Uterus (tissue), 4 donors: ENCODE results near the gene ADAMTS15. TPM values are rescaled to one million over a fixed set of nuclear protein-coding genes. Genes with fewer than 3 reads are reported as not detected.

ENCODE experiments used
- DNase-seq, 2 donors: peaks; one replicate each; pipeline ENCODE4 v3.0.0-alpha.2; 2019 to 2020
- H3K27ac ChIP-seq, 2 donors: fragments of 200-600 bp; sonication (generic); 1 replicate in 1 of 2; 2 replicates in 1 of 2; pipeline ENCODE4 v1.5.1; 2016 to 2018
- H3K27me3 ChIP-seq, 2 donors: fragments of 200-600 bp; sonication (generic); one replicate each; pipeline ENCODE4 v1.5.1; 2018 to 2019; ENCODE audit warnings: control low read depth in 1 of 2
- H3K36me3 ChIP-seq, 2 donors: fragments of 200-600 bp; sonication (generic); one replicate each; pipeline ENCODE4 v1.5.1; 2019; ENCODE audit warnings: control low read depth in 1 of 2
- H3K4me1 ChIP-seq, 2 donors: fragments of 200-600 bp; sonication (generic); one replicate each; pipeline ENCODE4 v1.5.1; 2018 to 2019; ENCODE audit warnings: control low read depth in 1 of 2
- H3K4me3 ChIP-seq, 2 donors: fragments of 200-600 bp; sonication (generic); 1 replicate in 1 of 2; 2 replicates in 1 of 2; pipeline ENCODE4 v1.5.1; 2018 to 2019; ENCODE audit warnings: mild to moderate bottlenecking in 1 of 2
- H3K9me3 ChIP-seq, 2 donors: fragments of 200-600 bp; sonication (generic); one replicate each; pipeline ENCODE4 v1.5.1; 2019; ENCODE audit warnings: control low read depth in 1 of 2
- CTCF ChIP-seq, 4 experiments: fragments of 200-600 bp in 2 of 4; fragments of 450-650 bp in 2 of 4; sonication (generic) in 2 of 4; IDR thresholded peaks; one replicate each; pipeline ENCODE4 v1.5.1; 2016 to 2019; ENCODE audit warnings: antibody characterized with exemption in 4 of 4, mild to moderate bottlenecking in 2 of 4, moderate library complexity in 1 of 4
- POLR2A ChIP-seq, 2 donors: fragments of 450-650 bp; IDR thresholded peaks; one replicate each; pipeline ENCODE4 v1.6.1; 2016; ENCODE audit warnings: antibody characterized with exemption in 2 of 2, mild to moderate bottlenecking in 1 of 2, moderate library complexity in 1 of 2
- intact Hi-C: fragments of 100-400 bp; cut with DNase I; formaldehyde crosslinking; loops from one replicate; pipeline ENCODE4 v1.15.1; 2023; ENCODE audit warnings: low total_unique reads
- total RNA-seq, 4 donors: library from RNA; depleted of rRNA in 3 of 4; stranded (reverse); fragments of >200 nt in 3 of 4; gene quantifications; one replicate each; pipeline versions ENCODE4 v1.1.0 to v1.2.4, GENCODE V29; 2014 to 2023
- donor health status: DM: yes; HTN: yes; CAD: no.

ADAMTS15 gene
- total RNA-seq, 4 donors from 2014 or later = 2.0 to 16.6 (median 6.1) TPM

DNA sequence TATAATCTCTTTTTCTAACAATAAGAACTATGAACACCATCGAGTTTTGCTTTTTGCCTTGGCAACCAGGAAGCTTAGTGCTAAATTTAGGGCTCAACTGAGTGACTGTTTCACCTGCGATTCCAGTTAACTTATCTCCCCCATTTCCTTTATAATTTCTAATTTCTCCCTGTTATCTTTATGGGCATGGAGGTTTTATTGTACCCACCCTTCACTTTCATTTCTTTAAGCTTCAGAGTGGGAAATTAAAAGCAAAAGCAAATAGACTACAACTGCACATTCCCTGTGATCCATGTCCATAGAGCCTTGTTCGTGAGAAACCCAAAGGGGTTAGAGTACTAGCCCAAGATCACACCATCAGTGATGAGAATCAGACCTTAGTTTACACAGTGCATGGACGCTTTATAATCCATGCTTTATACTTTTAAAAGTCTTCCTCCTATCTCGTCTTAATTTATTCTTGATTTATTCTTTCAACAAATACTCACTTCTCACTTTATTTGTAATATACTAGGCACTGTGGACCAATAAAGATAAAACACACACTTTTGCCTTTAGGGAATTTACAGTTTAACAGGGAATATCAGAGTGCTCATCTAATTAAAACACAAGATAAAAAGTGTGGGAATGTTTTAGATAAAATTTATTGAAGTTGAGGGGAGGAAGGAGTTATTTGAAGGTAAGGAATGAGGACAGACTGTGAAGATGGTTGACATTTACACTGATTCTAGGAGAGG lies 40.6 kb downstream of the ADAMTS15 start:
- Histone ChIP-seq H3K27ac (no peak overlapping the region), H3K4me1 (no peaks in the 10 kb centered on the region), H3K4me3 (no peak overlapping the region), H3K36me3 (no peaks in the 10 kb centered on the region), H3K27me3 (no peaks in the 10 kb centered on the region), H3K9me3 (no peaks in the 10 kb centered on the region)
- intact Hi-C loops = no loop called here
- DNase-seq = no peak
- TF ChIP-seq POLR2A (IDR thresholded peaks at IDR 0.05) (no peak), CTCF (IDR thresholded peaks at IDR 0.05) (no peak)

DNA sequence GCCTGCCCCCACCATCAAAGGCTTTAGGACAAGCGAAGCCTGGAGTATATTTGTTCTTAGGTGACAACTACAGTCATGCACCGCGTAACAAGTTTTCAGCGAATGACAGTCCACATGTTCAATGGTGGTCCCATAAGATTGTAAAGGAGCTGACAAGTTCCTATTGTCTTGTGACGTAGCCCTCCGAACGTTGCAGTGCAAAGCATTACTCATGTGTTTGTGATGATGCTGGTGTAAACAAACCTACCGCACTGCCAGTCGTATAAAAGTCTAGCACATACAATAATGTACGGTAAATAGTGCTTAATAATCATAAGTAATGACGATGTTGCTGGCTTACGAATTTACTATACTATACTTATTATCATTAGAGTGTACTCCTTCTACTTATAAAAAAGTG lies 41.3 kb downstream of the ADAMTS15 start:
- no peak for DNase-seq
- TF ChIP-seq CTCF (IDR thresholded peaks at IDR 0.05) (no peak), POLR2A (IDR thresholded peaks at IDR 0.05) (no peak)
- Histone ChIP-seq H3K9me3 (no peaks in the 10 kb centered on the region), H3K4me1 (no peaks in the 10 kb centered on the region), H3K27me3 (no peaks in the 10 kb centered on the region), H3K36me3 (no peaks in the 10 kb centered on the region), H3K4me3 (no peak overlapping the region), H3K27ac (no peak overlapping the region)
- intact Hi-C loops = no loop called here

DNA sequence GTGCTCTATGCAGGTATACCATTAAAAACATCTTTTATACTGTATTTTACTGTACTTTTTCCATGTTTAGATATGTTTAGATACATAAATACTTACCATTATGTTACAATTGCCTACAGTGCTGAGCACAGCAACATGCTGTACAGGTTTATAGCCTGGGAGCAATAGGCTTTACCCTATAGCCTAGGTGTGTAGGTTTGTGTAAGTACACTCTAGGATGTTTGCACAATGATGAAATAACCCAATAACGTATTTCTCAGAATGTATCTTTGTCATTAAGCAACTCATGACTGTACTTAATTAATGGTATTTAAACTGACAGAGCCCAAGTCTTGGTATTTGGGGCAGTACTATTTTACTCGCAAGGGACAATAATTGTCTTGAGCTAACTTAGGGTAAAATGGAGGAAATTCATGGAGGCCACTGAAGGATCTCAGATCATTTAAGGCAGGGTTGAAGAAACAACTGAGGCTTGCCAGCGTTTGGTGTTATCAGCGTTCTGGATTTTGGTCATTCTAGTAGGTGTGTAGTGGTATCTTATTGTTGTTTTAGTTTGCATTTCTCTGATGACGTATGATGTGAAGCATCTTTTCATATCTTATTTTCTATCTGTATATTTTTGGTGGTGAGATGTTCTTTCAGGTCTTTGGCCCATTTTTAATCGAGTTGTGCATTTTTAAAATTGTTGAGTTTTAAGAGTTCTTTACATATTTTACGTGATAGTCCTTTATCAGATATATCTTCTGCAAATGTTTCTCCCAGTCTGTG lies 42.4 kb downstream of the ADAMTS15 start:
- Histone ChIP-seq H3K4me1 (no peaks in the 10 kb centered on the region), H3K4me3 (no peak overlapping the region), H3K36me3 (no peaks in the 10 kb centered on the region), H3K27me3 (no peaks in the 10 kb centered on the region), H3K27ac (no peak overlapping the region), H3K9me3 (no peaks in the 10 kb centered on the region)
- no peak for DNase-seq
- intact Hi-C loops = no loop called here
- TF ChIP-seq CTCF (IDR thresholded peaks at IDR 0.05) (no peak), POLR2A (IDR thresholded peaks at IDR 0.05) (no peak)

GRCh38 chr11:130498181-130498580 lies 49.7 kb downstream of the ADAMTS15 start:
- H3K27me3 ChIP-seq = no peaks in the 10 kb centered on the region
- no peak for DNase-seq
- TF ChIP-seq POLR2A (IDR thresholded peaks at IDR 0.05) = no peak
- TF ChIP-seq CTCF (IDR thresholded peaks at IDR 0.05) = no peak
- no peak overlapping the region for H3K4me3 ChIP-seq
- no peaks in the 10 kb centered on the region for H3K9me3 ChIP-seq
- H3K36me3 ChIP-seq = no peaks in the 10 kb centered on the region
- intact Hi-C loops = no loop called here
- no peaks in the 10 kb centered on the region for H3K4me1 ChIP-seq
- H3K27ac ChIP-seq = no peak overlapping the region

GRCh38 chr11:130499828-130500227 lies 51.4 kb downstream of the ADAMTS15 start:
- TF ChIP-seq POLR2A (IDR thresholded peaks at IDR 0.05) = no peak
- TF ChIP-seq CTCF (IDR thresholded peaks at IDR 0.05) = no peak
- Histone ChIP-seq H3K27ac (no peak overlapping the region), H3K36me3 (no peaks in the 10 kb centered on the region), H3K4me3 (no peak overlapping the region), H3K27me3 (no peaks in the 10 kb centered on the region), H3K4me1 (no peaks in the 10 kb centered on the region), H3K9me3 (no peaks in the 10 kb centered on the region)
- DNase-seq = no peak
- intact Hi-C loops = no loop called here
